Ramos (cell line): ENCODE data around the gene CHKA.

Source experiments
- in situ Hi-C: fragments of 300-500 bp; cut with MboI; formaldehyde crosslinking; loops from one replicate; pipeline ENCODE4 v1.14.3; 2022; ENCODE audit warnings: low sequenced_read_pairs; ENCODE audit not compliant: unreplicated experiment

The CHKA gene

GRCh38 chr11:68077617-68078582 is 43.3 kb downstream of the CHKA start:
- in situ Hi-C loops: no loop called here

GRCh38 chr11:68076371-68077042 is 44.7 kb downstream of the CHKA start:
- in situ Hi-C loops: no loop called here

- in situ Hi-C loops: no loop called here
These were observed 46.4 kb downstream of the CHKA start for GRCh38 chr11:68074584-68075352.

GRCh38 chr11:68071281-68072048 is 49.7 kb downstream of the CHKA start:
- in situ Hi-C loops: no loop called here

GRCh38 chr11:68067991-68068390 is 53.2 kb downstream of the CHKA start:
- in situ Hi-C loops: no loop called here

GRCh38 chr11:68066742-68067141 is 54.4 kb downstream of the CHKA start:
- in situ Hi-C loops: no loop called here

- in situ Hi-C loops: no loop called here
These were observed 55.3 kb downstream of the CHKA start for GRCh38 chr11:68065841-68066240.

GRCh38 chr11:68064926-68065325 is 56.3 kb downstream of the CHKA start:
- in situ Hi-C loops: no loop called here

- in situ Hi-C loops: no loop called here
These were observed 59.7 kb downstream of the CHKA start for GRCh38 chr11:68061508-68061907.

GRCh38 chr11:68057807-68058206 is 63.4 kb downstream of the CHKA start:
- in situ Hi-C loops: no loop called here

- in situ Hi-C loops: no loop called here
These were observed 64.6 kb downstream of the CHKA start for GRCh38 chr11:68056317-68057285.

- in situ Hi-C loops: no loop called here
These were observed 67.0 kb downstream of the CHKA start for GRCh38 chr11:68053981-68054812.

GRCh38 chr11:68053117-68053516 is 68.1 kb downstream of the CHKA start:
- in situ Hi-C loops: no loop called here

GRCh38 chr11:68052137-68052873 is 68.9 kb downstream of the CHKA start:
- in situ Hi-C loops: no loop called here

GRCh38 chr11:68051191-68052136 is 69.7 kb downstream of the CHKA start:
- in situ Hi-C loops: no loop called here

- in situ Hi-C loops: no loop called here
These were observed 70.8 kb downstream of the CHKA start for GRCh38 chr11:68050371-68050841.
